ENCODE data around the gene AOC2. TPM values are rescaled to one million over a fixed set of nuclear protein-coding genes. Genes with fewer than 3 reads are reported as not detected.

AOC2 gene
- total and polyA plus RNA-seq, 2 of the 8 experiments (the other 6 are each of a cell fraction or from before 2014, with no cell fraction given) = 4.2 to 4.7 TPM

DNA sequence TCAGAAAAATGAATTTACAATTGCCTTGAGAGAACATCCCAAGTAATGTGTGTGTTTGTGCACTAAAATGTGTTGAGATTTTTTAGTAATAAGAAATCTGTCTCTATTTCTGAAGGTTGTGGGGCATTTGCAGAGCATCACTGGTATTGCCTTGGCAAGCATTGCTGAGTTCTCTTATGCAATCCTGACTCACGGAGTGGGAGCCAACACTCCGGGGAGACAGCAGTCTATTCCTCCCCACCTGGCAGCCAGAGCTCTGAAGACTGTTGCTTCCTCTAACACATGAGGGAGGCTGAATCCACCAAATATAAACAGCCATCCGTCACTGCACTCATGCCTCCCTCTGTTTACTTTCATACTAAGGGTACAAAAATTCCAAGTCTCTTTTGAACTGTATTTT is 35.1 kb upstream of the AOC2 start (continued):
- TF ChIP-seq TAF7 (optimal IDR thresholded peaks at IDR 0.05; ENCODE audit: borderline replicate concordance, low read depth, low read length) (no peak), KDM4A (IDR thresholded peaks at IDR 0.05; ENCODE audit: low read depth, low read length, severe bottlenecking) (no peak), POLR2A (IDR thresholded peaks at IDR 0.05; ENCODE audit: control extremely low read depth in 1 of 2, low read depth in 2 of 2, low read length in 2 of 2) (no peak)
